Measurements from ENCODE around the gene FBXO42. TPM values are rescaled to one million over a fixed set of nuclear protein-coding genes. Genes with fewer than 3 reads are reported as not detected.

The FBXO42 gene
- total and polyA plus RNA-seq, 10 donors, result 8.6 to 30.2 (median 20.1) TPM

- intact Hi-C loops (cut with DNase I; ENCODE audit: low total_unique reads), result no loop called here
- no peak for DNase-seq
- no peak overlapping the region for H3K4me3 ChIP-seq
- no peaks in the 10 kb centered on the region for H3K27me3 ChIP-seq (replicated peaks in 1 of 7)
- no peak overlapping the region for H3K27ac ChIP-seq
- peaks cover 0 to 42% (median 7%) of the 10 kb centered on the region in 6 donors for H3K36me3 ChIP-seq
- peaks cover 6 to 29% (median 17%) of the 10 kb centered on the region in 6 donors for H3K4me1 ChIP-seq
- no peaks in the 10 kb centered on the region for H3K9me3 ChIP-seq
- TF ChIP-seq CTCF (IDR thresholded peaks at IDR 0.05 in 8 of 11, conservative IDR thresholded peaks at IDR 0.05 in 3 of 11) (no peak), POLR2AphosphoS5 (IDR thresholded peaks at IDR 0.05) (no peak), POLR2A (IDR thresholded peaks at IDR 0.05) (no peak)
- 37 to 68% (median 53%) methylated on average over 3 of the region's 3 CpGs for WGBS, 5 donors
Measured at GRCh38 chr1:16203550-16203949, 148.7 kb downstream of the FBXO42 start.

GRCh38 chr1:16202281-16203210, 149.7 kb downstream of the FBXO42 start:
- Histone ChIP-seq H3K9me3 (no peaks in the 10 kb centered on the region), H3K4me3 (no peak overlapping the region), H3K36me3 (peaks cover 0 to 51% (median 8%) of the 10 kb centered on the region in 6 donors), H3K4me1 (peaks cover 6 to 22% (median 16%) of the 10 kb centered on the region in 6 donors), H3K27me3 (replicated peaks in 1 of 7) (no peaks in the 10 kb centered on the region), H3K27ac (no peak overlapping the region)
- intact Hi-C loops (cut with DNase I; ENCODE audit: low total_unique reads), result no loop called here
- WGBS, 5 donors, result 89 to 95% (median 93%) methylated on average over 19 to 24 of the region's 24 CpGs
- no peak for DNase-seq
- TF ChIP-seq POLR2AphosphoS5 (IDR thresholded peaks at IDR 0.05) (no peak), CTCF (IDR thresholded peaks at IDR 0.05 in 8 of 11, conservative IDR thresholded peaks at IDR 0.05 in 3 of 11) (no peak), POLR2A (IDR thresholded peaks at IDR 0.05) (no peak)

- intact Hi-C loops (cut with DNase I; ENCODE audit: low total_unique reads), result no loop called here
- H3K27me3 ChIP-seq (replicated peaks in 1 of 7), result no peaks in the 10 kb centered on the region
- H3K4me3 ChIP-seq, result no peak overlapping the region
- peaks cover 0 to 46% (median 8%) of the 10 kb centered on the region in 6 donors for H3K36me3 ChIP-seq
- WGBS, 5 donors, result 91 to 94% (median 92%) methylated on average over 4 of the region's 4 CpGs
- no peak overlapping the region for H3K27ac ChIP-seq
- H3K4me1 ChIP-seq, result no peaks in the 10 kb centered on the region
- no peaks in the 10 kb centered on the region for H3K9me3 ChIP-seq
- DNase-seq, result no peak
- no peak for TF ChIP-seq POLR2A (IDR thresholded peaks at IDR 0.05)
- TF ChIP-seq CTCF (IDR thresholded peaks at IDR 0.05 in 8 of 11, conservative IDR thresholded peaks at IDR 0.05 in 3 of 11), result no peak
- TF ChIP-seq POLR2AphosphoS5 (IDR thresholded peaks at IDR 0.05), result no peak
Measured at GRCh38 chr1:16199700-16200099, 152.6 kb downstream of the FBXO42 start.

- intact Hi-C loops (cut with DNase I; ENCODE audit: low total_unique reads), result no loop called here
- no peak overlapping the region for H3K27ac ChIP-seq
- peaks cover 0 to 41% (median 8%) of the 10 kb centered on the region in 6 donors for H3K36me3 ChIP-seq
- TF ChIP-seq POLR2AphosphoS5 (IDR thresholded peaks at IDR 0.05) (no peak), CTCF (IDR thresholded peaks at IDR 0.05 in 8 of 11, conservative IDR thresholded peaks at IDR 0.05 in 3 of 11) (no peak), POLR2A (IDR thresholded peaks at IDR 0.05) (no peak)
- H3K4me3 ChIP-seq, result no peak overlapping the region
- 36 to 70% (median 40%) methylated on average over 1 of the region's 1 CpG for WGBS, 5 donors
- no peaks in the 10 kb centered on the region for H3K9me3 ChIP-seq
- no peak for DNase-seq
- H3K27me3 ChIP-seq (replicated peaks in 1 of 7), result no peaks in the 10 kb centered on the region
- H3K4me1 ChIP-seq, result no peaks in the 10 kb centered on the region
Measured at GRCh38 chr1:16199157-16199501, 153.2 kb downstream of the FBXO42 start.

All from spleen (tissue), 11 donors.